ENCODE measurements around the gene ZFP42.

DNA sequence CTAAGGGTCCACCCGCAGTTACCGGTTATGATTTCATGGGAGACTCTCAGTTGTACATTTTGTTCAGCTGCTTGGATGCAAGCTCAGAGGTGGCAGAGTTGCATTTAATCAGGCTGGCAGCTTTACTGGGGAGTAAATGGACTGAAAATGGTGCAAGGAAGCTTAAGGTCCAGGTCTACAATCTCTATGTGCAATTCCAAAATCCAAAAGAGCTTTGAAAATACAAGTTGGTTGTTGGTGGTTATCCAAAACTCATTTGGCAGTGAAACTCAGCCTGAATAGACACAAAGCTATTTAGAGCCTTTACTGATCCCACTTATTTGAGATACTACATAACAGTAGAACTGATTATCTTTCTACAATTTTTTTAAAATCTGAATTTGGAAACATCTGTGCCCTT is 11.8 kb upstream of the ZFP42 start:
- TF ChIP-seq CTCF (IDR thresholded peaks at IDR 0.05; ENCODE audit: poor library complexity) (no peak), EZH2phosphoT487 (IDR thresholded peaks at IDR 0.05; ENCODE audit: low read depth, severe bottlenecking, unreplicated experiment) (no peak), EZH2 (IDR thresholded peaks at IDR 0.05; ENCODE audit: borderline replicate concordance) (no peak)

All from hepatocyte (in vitro differentiated cells).